SH-SY5Y (cell line): ENCODE results near the gene MAPK13.

Source experiments
- GATA2 ChIP-seq: IDR thresholded peaks from 2 replicates; pipeline ENCODE4 v1.6.1; 2011; ENCODE audit warnings: mild to moderate bottlenecking, low read depth, low read length
- GATA3 ChIP-seq: IDR thresholded peaks from 2 replicates; pipeline ENCODE4 v1.6.1; 2011; ENCODE audit warnings: low read depth, mild to moderate bottlenecking, low read length, moderate library complexity

DNA sequence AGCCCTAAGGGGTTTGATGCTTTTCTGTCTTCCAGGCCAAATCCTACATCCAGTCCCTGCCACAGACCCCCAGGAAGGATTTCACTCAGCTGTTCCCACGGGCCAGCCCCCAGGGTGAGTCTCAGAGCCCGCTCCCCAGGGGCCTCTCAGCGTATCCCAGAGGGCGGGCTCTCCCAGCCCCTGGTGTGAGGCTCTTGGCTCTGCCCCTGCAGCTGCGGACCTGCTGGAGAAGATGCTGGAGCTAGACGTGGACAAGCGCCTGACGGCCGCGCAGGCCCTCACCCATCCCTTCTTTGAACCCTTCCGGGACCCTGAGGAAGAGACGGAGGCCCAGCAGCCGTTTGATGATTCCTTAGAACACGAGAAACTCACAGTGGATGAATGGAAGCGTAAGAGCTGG lies 8.4 kb downstream of the MAPK13 start:
- TF ChIP-seq GATA3: no peak
- no peak for TF ChIP-seq GATA2
